ENCODE results near the gene CADPS.

- no peak for TF ChIP-seq EZH2 (IDR thresholded peaks at IDR 0.05; ENCODE audit: borderline replicate concordance, insufficient read depth, low read length, poor library complexity, severe bottlenecking)
- TF ChIP-seq, protein P1, sequence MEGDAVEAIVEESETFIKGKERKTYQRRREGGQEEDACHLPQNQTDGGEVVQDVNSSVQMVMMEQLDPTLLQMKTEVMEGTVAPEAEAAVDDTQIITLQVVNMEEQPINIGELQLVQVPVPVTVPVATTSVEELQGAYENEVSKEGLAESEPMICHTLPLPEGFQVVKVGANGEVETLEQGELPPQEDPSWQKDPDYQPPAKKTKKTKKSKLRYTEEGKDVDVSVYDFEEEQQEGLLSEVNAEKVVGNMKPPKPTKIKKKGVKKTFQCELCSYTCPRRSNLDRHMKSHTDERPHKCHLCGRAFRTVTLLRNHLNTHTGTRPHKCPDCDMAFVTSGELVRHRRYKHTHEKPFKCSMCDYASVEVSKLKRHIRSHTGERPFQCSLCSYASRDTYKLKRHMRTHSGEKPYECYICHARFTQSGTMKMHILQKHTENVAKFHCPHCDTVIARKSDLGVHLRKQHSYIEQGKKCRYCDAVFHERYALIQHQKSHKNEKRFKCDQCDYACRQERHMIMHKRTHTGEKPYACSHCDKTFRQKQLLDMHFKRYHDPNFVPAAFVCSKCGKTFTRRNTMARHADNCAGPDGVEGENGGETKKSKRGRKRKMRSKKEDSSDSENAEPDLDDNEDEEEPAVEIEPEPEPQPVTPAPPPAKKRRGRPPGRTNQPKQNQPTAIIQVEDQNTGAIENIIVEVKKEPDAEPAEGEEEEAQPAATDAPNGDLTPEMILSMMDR (IDR thresholded peaks at IDR 0.05; ENCODE audit: poor library complexity, severe bottlenecking) = no peak
- no peak for TF ChIP-seq EP300 (conservative IDR thresholded peaks at IDR 0.05; ENCODE audit: poor library complexity, severe bottlenecking)
- TF ChIP-seq, protein P2, sequence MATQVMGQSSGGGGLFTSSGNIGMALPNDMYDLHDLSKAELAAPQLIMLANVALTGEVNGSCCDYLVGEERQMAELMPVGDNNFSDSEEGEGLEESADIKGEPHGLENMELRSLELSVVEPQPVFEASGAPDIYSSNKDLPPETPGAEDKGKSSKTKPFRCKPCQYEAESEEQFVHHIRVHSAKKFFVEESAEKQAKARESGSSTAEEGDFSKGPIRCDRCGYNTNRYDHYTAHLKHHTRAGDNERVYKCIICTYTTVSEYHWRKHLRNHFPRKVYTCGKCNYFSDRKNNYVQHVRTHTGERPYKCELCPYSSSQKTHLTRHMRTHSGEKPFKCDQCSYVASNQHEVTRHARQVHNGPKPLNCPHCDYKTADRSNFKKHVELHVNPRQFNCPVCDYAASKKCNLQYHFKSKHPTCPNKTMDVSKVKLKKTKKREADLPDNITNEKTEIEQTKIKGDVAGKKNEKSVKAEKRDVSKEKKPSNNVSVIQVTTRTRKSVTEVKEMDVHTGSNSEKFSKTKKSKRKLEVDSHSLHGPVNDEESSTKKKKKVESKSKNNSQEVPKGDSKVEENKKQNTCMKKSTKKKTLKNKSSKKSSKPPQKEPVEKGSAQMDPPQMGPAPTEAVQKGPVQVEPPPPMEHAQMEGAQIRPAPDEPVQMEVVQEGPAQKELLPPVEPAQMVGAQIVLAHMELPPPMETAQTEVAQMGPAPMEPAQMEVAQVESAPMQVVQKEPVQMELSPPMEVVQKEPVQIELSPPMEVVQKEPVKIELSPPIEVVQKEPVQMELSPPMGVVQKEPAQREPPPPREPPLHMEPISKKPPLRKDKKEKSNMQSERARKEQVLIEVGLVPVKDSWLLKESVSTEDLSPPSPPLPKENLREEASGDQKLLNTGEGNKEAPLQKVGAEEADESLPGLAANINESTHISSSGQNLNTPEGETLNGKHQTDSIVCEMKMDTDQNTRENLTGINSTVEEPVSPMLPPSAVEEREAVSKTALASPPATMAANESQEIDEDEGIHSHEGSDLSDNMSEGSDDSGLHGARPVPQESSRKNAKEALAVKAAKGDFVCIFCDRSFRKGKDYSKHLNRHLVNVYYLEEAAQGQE (IDR thresholded peaks at IDR 0.05; ENCODE audit: borderline replicate concordance) = no peak
- TF ChIP-seq POLR2AphosphoS5 (IDR thresholded peaks at IDR 0.05) = peak; percentile 4
These were observed 507.4 kb downstream of the CADPS start for GRCh38 chr3:62367763-62368195.

All from neural cell (in vitro differentiated cells).